GM12891 (cell line): ENCODE results near the gene STK24.

ENCODE experiments used
- DNase-seq: peaks from one replicate; pipeline ENCODE4 v3.0.0; 2011; ENCODE audit warnings: low spot score; ENCODE audit not compliant: insufficient read length
- FAIRE-seq: peaks from 2 replicates; lab custom pipeline; 2011; peaks lifted over from hg19 to GRCh38; lab: Jason Lieb, UNC
- PAX5 ChIP-seq: IDR thresholded peaks from 2 replicates; pipeline ENCODE4 v1.6.1; 2011; ENCODE audit warnings: low read length, moderate library complexity, mild to moderate bottlenecking; ENCODE audit not compliant: insufficient read depth, severe bottlenecking
- POLR2A ChIP-seq: IDR thresholded peaks from 2 replicates; pipeline ENCODE4 v1.6.1; 2011; ENCODE audit warnings: low read depth, low read length, control low read depth
- POLR2AphosphoS5 ChIP-seq: IDR thresholded peaks from 2 replicates; pipeline ENCODE4 v1.6.1; 2011; ENCODE audit warnings: low read depth, low read length, control low read depth
- POU2F2 ChIP-seq: IDR thresholded peaks from 2 replicates; pipeline ENCODE4 v1.6.1; 2011; ENCODE audit warnings: low read depth, mild to moderate bottlenecking, control low read depth, low read length, moderate library complexity
- SPI1 ChIP-seq: IDR thresholded peaks from 2 replicates; pipeline ENCODE4 v1.6.1; 2011; ENCODE audit warnings: low read depth, low read length, control low read depth
- TAF1 ChIP-seq: IDR thresholded peaks from 2 replicates; pipeline ENCODE4 v1.6.1; 2011; ENCODE audit warnings: low read depth, low read length, control low read depth

STK24 gene

DNA sequence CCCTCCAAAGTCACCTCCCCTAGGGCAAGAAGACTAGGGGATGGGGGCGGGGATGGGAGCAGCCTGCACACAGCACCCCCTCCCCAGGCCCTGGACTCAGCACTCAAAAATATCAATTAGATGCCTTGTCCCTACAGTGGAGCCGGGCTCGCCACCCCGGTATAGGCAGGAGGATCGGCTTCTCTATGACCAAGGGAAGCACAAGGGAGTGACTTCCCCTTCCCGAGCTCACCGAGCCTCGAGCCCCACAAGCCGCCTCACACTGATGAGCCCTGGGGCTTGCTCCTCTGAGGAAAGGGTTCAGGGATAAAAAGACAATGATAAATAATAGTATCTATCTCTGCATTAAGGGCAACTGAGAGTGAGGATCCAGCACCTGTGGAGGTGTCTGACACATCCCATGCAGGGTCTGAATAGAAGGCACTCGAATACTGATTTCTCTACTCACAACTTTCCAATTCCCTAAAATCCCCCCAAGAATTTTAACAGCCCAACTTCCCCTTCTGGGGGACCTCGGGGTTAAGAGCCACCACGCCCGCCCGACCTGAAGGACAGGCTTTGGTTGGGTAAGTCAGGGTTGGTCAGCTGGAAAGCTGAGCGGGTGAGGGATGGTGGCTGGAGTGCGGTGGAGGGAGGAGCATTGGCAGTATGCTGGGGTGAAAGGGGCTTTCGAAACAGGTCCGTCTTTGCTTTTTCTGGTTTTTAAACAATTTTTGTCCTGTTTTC lies 51.3 kb downstream of the STK24 start:
- TF ChIP-seq POU2F2 (no peak), POLR2A (no peak), SPI1 (no peak), TAF1 (no peak), PAX5 (no peak), POLR2AphosphoS5 (no peak)
- DNase-seq (no peak), FAIRE-seq (no peak)

DNA sequence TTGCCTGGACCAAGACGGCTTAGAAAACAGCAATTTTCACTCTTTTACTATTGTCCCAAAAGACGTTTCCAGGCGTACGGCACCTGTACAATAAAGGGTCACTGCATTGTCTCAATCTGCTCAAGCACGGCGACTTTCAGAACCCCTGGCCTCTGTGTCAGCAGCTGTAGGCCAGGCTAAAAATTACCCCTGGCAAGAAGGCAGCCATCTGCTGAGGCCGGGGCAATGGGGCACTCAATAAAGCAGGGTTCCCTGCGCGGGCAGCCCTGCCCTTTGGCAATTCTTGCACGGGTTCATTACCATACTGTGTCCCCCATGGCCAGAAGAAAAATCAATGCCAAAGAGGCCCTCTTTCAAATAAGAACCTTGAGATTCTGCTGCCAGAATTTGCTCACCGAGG lies 52.1 kb downstream of the STK24 start:
- no peak for DNase-seq
- no peak for FAIRE-seq
- TF ChIP-seq PAX5 (no peak), POLR2AphosphoS5 (no peak), SPI1 (no peak)

DNA sequence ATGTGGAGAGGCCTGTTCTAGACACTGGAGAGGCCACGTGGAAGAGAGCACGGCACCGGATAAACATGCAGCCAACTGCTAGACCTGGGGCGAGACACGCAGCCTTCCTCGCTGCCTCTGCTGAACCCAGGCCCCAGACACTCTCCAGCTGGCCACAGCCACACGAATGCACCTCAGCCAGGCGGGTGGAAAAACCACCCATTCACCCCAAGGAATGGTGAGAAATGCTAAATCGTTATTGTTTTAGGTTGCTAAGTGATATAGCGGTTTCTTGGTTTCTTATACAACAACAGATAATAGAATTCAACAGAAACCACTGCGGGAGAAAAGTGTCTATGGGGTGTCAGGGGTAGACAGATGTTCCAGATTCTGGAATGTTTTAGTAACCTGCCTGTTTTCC lies 52.5 kb downstream of the STK24 start:
- TF ChIP-seq PAX5 (no peak), POU2F2 (no peak), SPI1 (no peak), POLR2A (no peak), POLR2AphosphoS5 (no peak), TAF1 (no peak)
- FAIRE-seq (no peak), DNase-seq (no peak)

DNA sequence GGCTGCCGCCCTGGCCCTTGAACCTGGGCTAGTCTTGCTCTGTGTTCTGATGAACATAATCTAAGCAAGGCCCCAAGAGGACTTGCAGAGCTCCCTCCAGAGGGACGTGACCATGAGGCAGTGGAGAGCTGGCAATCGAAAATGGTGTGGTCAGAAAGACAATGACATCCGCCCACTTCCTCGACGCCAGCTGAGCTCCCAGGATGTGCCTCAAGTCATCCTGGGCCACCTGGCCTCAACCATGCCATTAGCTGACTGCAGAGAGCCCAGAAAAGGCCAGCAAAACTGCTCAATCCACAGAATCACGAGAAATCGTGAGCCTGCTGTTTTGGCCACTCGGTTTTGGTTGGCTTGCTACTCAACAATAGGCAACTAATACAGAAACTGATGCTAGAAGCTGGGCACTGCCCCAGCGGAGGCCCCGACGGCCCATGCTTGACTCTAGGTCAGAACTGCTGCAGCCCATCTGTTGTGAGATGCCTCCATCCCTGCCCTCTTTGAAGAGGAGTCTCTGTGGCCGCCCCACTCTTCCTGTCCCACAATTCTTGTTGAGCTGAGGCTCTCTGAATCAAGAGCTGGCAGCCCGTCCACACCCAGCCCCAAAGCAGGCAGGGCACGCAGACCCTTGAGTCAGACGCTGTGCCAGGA lies 53.3 kb downstream of the STK24 start:
- DNase-seq (no peak), FAIRE-seq (peak; percentile 94)
- TF ChIP-seq TAF1 (no peak), PAX5 (peak; percentile 47)

DNA sequence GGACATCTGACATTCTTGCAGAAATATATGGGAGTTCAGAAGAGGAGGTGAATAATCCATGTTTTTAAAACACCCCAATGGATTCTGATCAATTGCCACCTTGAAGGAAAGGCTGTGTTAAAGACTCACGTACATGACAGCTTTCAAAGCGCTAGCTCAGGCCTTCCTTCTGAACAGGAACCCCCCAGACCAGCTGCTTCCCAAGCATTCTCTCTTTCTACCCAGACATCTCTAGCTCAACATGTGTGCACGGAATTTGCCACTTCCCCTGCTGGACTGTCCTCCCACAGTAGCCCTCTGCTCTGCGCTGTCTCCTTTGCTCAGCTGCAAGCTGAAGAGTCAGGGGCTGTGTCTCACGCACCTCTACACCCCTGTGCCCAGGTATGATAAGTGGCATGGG lies 54.5 kb downstream of the STK24 start:
- no peak for TF ChIP-seq PAX5
- no peak for TF ChIP-seq SPI1
- no peak for TF ChIP-seq POLR2A
- no peak for TF ChIP-seq POLR2AphosphoS5
- no peak for TF ChIP-seq TAF1
- TF ChIP-seq POU2F2: no peak
- FAIRE-seq (no peak), DNase-seq (no peak)

DNA sequence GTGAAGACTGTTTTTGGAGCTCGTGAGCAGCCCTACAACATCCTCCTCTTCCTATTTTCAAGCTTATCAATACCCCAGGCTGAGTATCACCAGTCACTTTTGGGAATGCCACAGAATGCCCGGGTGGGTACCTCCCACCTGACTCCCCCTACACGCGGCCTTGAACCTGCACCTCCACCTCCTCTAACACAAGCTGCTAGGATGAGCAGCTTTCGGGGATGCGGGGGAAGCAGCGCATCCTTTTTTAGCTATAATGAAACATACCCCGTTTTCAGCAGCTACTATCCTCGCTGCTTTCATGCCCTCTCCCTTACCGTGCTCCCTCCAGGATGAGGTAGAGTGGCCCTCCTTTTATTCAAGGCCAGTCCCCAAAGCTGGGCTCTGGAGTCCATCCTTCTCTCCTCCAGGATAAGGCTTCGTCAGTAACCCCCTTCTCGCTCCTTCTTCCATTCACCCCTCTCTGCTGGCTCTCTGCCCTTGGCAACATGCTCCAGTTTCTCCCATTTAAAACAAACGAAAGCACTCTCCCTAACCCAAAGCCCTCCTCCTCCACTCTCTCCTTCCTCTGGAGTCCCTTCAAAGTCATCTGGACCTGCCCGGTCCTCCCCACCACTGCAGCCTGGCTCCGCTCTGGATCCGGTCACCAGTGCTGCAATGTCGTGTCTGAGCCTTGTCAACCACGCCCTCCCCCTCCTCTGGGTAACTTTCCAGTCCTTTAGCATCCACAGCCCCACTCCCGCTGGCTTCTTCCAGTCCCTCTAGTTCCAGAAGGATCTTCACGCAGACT lies 55.3 kb downstream of the STK24 start:
- FAIRE-seq (no peak), DNase-seq (no peak)
- TF ChIP-seq POLR2AphosphoS5 (no peak), POU2F2 (no peak), SPI1 (no peak), PAX5 (no peak), TAF1 (no peak), POLR2A (no peak)

DNA sequence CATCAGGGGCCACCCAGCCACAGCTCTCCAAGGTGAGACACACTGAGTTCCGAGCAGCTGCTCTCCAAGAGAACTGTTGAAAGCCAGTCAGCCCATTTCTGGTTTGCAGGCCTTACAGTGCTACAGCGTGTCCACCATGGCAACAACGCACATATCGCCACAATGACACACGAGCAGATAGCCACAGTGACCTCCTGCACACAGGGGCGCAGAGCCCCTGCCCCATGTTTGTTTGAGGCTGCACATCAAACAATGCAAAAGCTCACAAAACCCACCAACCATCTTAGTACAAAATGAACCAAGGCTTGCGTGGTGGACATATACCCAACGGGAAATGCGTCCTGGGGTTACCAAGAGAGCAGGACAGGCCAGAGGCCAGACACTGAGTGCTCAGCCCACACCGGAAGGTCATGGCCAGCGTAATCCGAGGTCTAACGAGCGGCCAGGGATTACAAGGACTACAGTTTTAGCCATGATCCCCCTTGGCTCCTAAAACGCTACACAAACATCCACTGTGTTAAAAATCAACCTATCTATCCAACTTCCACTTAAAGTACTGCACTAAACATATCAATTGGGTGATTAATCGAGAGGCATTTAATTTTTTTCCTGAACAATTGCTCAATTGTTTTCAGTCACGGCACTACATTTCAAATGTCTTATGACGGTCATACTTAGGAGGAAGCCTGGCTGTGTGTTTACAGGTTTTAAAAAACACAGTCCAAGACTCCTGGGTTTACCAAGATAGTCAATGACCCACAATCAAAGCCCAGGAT lies 56.0 kb downstream of the STK24 start:
- TF ChIP-seq POU2F2 (no peak), TAF1 (no peak), POLR2A (no peak), SPI1 (no peak), PAX5 (no peak)
- DNase-seq (no peak), FAIRE-seq (no peak)

DNA sequence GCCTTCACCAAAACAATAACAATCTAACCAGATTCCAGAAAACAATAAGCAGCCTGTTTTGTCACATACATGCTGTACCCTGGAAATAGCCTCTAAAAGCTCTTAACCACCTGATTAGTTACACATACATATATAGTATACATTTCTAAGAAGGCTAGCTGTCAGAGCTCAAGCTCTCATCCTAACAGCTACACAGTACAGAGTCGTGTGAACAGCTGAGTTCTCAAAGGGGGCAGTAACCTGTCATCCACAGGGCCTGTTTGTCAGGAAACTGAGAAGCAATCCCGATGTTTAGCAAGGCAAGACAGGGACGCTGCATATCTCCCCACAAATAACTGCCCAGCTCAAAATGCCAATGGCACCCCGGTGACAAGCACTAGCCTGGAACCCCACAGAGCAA lies 56.9 kb downstream of the STK24 start:
- no peak for FAIRE-seq
- DNase-seq: no peak
- TF ChIP-seq POU2F2 (no peak), SPI1 (no peak), TAF1 (no peak), POLR2A (no peak), POLR2AphosphoS5 (no peak), PAX5 (no peak)

DNA sequence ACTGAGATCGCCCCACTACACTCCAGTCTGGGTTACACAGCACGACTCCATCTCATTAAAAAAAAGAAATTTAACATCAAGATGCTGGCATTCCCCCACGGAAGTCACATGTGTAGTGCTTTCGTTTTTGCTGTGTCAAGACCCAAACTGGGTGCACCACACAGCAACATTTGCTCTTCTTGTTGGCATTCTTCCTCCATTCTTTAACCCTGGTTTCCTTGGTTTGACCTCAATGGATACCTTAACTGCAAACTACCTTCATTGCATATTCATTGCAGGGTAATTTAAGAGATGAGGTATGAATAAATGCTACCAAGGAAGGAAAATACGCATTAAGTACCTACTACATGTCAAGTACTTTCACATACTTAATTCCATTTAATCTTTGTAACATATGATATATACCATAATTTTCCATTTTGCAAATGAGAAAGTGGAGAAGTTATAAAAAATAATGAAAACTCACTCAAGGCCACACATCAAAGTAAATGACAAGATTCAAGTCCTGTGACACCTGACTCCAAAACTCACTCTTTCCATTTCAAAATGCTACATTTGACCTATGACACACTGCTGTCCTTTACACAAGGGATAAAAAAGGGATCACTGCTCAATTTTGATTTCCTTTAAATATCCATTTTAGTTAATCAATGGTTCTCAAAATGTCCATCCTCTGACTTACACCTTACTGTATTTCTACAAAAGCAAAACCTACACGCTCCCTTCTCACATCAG lies 59.2 kb downstream of the STK24 start:
- no peak for DNase-seq
- FAIRE-seq: no peak
- TF ChIP-seq POLR2AphosphoS5 (no peak), SPI1 (no peak), TAF1 (no peak), POLR2A (no peak), PAX5 (no peak), POU2F2 (no peak)
